LoVo (cell line): ENCODE data around the gene CACNA2D3.

Experiments
- DNase-seq: peaks from one replicate; pipeline ENCODE4 v3.0.0-alpha.2; 2016; ENCODE audit warnings: low spot score

CACNA2D3 gene

GRCh38 chr3:54374214-54374852, 252.0 kb downstream of the CACNA2D3 start:
- DNase-seq, result no peak

DNA sequence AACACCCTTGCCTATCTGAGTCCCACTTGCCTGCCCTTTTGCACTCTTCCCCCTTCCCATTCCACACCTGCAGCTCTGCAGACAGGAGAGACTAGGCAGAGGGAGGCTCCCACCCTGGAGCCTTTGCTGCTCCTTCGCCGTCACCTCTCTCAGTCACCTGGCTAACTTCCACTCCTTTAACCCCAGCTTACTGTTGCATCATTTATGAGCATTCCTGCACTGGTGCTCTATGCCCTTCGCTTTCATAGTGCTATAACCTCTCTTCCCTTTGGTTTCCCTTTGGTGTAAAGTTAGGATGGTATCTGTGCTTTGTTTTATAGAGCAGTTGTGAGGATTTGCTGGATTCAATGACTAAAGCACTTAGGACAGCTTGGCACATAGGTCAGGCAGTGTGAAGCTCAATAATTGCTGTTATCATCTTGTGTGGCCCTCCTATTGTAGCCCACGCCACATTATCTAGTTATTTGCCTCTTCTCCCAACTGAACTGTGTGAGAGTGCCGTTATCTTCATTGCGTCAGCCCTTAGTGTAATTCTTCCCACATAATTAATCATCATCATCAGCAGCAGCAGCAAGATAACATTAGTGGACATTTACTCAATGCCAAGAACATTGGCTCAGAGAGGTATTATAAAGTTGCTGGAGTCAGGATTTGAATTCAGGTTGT, 253.9 kb downstream of the CACNA2D3 start:
- DNase-seq, result peak; percentile 4

DNA sequence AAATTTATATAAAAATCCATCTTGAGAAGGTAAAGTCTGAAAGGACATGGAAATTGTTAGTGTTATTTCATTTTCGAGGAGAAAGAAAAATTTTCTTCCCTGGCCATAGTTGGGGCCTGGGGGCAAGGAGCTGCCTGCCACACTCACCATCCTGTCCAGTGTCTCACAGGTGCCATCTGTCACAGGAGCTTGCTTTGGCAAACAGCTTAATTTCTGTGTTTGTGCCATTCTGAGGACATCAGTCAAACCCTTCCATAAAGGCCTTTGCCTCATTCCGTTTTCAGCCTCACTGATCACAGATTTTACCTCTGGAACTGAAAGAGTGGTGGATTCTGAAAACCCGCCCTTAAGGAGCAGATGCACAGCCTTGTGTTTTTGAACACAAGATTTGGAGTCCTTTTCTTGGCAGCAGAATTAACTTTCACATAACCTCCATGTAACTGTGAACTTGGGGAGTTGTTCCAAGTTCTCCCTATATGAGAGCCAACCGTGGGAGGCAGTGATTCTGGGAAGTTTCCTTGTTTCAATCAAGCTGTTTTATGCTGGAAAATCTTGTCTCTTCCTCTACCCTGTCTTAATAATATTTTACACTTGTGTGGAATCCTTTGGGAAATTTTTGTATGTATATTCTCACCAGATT, 254.7 kb downstream of the CACNA2D3 start:
- DNase-seq, result no peak

DNA sequence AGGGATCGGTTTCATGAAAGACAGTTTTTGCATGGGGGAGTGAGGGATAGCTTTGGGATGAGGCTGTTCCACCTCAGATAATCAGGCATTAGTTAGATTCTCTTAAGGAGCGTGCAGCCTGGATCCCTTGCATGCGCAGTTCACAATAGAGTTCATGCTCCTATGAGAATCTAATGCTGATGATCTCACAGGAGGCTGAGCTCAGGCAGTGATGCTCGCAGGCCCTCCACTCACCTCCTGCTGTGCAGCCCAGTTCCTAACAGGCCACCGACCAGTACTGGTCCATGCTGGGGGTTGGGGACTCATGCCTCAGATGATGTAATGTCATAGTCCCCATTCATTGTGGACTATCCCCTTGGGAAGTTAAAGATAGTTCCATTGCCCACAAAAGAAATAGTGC, 255.8 kb downstream of the CACNA2D3 start:
- no peak for DNase-seq

- no peak for DNase-seq
These were observed 261.9 kb downstream of the CACNA2D3 start for GRCh38 chr3:54384279-54384678.

DNA sequence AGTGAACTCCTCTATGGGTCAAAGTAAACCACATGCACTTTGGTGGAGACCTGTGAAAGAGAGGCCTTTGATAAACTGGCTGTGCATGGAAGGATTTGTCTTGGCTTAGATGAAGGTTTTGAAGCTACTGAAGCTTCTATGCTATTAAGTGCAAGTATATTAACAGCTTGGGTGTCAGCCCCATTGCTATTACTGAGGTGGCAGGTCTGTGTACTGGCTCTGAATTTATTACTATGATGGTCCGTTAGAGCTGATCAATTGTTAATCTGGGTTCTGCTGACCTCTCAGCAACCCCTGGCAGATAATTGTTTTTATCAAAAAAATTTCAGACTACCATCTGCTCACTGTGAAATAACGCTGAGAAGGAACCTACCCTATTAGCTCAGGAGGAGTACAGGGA, 268.2 kb downstream of the CACNA2D3 start:
- no peak for DNase-seq

DNA sequence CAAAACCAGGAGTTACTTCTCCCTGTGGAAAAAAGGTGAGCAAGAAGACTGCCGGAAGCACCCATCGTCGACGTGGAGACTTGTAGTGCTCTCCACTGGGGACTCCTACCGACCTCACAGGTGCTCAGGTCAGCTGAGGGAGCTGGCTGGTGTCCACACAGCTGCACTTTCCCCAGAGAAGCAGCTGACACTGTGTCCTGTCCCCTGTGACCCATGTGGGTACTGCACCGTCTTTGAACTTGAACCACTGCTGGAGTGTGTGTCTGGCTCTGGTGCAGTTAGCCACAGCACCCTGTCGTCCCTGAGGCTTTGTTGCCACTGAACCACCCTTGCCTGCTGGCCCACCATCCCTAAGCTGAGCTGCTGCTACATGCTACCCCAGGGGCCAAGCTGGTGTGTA, 270.8 kb downstream of the CACNA2D3 start:
- DNase-seq, result no peak

- DNase-seq, result no peak
These were observed 286.0 kb downstream of the CACNA2D3 start for GRCh38 chr3:54408328-54408727.

- no peak for DNase-seq
These were observed 299.6 kb downstream of the CACNA2D3 start for GRCh38 chr3:54421943-54422342.

DNA sequence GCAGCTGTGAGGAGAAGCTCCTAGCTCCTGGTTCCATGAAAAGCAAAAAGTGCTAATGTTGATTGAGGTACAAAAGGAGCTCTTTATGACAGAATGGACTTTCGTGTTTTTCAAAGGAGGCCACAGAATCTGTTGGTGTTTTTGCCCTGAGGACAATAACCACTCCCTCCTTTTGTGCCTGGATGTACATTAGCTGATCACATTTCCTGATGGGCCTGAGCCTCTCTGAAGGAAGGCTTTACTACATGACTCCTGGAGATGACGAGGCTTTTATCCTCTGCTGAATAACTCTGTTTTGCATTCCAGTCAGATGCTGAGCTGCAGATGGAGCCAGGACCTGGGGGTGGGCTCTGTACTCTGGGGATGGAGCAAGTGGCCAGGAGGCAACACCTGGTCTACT, 301.9 kb downstream of the CACNA2D3 start:
- DNase-seq, result no peak

DNA sequence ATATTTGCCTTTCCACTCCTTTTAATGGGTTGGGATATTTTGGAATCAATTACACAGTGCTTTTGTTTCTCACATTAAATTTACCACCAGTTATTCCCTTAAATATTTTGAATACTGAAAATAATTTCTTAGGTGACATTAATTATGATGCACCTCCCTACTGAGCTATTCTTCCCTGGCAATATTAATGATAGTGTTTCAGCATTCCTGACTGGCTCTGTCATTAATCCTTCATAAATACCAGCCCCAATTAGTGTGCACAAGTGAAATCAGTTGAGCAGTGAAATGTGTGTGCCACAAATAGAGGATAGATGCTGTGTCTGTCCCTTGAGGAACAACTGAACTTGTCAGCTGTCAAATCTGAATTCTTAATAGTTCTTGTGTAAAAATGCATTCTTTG, 304.0 kb downstream of the CACNA2D3 start:
- DNase-seq, result no peak

- DNase-seq, result no peak
These were observed 305.1 kb downstream of the CACNA2D3 start for GRCh38 chr3:54427501-54427900.

DNA sequence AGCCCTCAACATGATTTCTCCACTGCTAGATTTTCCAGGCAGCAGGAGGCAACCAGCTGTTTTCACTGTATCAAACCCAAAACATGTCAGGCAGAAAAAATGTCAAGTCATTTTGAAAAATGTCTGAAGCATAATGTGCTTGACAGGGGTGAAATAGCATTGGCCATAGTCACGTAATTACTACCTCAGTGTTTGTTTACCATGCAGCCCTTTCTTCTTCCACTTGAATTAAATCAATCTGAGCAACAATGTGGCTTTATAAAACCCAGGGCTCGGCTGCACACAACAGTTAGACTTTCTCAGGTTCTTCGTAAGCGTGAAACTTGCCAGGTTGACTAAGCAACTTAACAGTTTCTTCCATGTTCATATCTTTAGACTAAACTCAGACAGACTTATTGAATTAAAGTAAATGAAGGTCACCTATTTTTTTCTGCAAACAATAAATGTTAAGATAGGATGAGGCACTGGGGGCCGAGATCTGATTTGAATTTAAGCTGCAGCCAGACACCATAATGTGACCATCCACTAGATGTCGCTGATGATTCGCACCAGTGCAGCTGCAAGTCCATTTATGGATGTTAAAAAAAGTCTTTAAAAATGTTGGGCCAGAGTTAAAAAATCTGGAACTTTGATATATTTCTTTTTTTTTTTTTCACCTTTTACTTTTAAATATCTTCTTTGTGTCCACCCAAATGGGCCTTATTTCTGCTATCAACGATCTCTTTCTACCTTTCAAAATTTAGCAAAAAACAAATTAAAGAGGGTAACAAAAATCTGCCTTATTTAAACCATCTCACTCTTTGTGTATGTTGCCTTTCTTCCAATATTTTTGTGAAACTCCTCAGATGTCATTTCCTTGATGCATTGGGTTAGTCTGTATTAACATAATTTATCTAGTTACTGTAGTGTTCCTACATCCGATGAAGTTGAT, 305.9 kb downstream of the CACNA2D3 start:
- peak; percentile 62 for DNase-seq

GRCh38 chr3:54432975-54433374, 310.6 kb downstream of the CACNA2D3 start:
- DNase-seq, result no peak

DNA sequence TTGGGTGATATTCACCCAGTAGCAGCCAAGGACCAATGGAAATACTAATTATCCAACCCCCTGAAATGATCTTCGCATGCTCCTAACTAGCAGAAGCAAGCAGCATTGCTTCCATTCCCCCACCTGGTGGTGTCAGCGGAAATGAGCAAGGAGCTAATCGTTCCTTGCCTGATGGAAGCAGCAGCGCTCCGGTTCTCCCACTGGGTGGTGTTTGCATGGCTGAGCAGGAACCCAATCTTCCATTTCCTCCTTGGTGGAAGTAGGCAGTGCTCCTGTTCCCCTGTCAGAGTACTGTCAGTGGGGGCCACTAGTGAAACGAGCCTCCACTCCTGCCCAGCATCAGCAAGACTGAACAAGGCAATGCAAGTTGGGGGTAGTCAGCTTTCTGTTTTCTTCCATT, 311.5 kb downstream of the CACNA2D3 start:
- DNase-seq, result no peak

DNA sequence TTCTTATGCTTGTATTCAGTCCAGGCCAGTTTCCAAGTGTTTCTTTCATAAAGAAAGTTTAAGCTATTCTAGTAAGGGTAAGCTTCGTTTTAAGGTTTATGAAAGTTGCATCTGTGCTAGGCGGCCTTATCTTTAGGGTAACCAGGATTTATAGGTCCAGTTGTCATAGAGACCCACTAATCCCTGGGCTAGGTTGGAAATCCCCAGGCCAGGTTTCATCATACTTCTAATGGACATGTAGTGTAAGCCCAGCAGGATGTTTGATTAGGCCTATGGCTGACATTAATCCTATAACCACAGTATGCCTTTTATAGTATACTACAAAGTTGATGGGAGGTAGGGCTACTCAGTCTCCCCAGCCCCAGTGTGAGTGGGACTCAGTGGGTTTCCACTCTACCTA, 312.4 kb downstream of the CACNA2D3 start:
- no peak for DNase-seq

GRCh38 chr3:54437271-54437670, 314.9 kb downstream of the CACNA2D3 start:
- no peak for DNase-seq

GRCh38 chr3:54443561-54444161, 321.3 kb downstream of the CACNA2D3 start:
- DNase-seq, result peak; percentile 58

GRCh38 chr3:54445630-54446029, 323.3 kb downstream of the CACNA2D3 start:
- DNase-seq, result no peak

- DNase-seq, result no peak
These were observed 325.1 kb downstream of the CACNA2D3 start for GRCh38 chr3:54447427-54447826.

DNA sequence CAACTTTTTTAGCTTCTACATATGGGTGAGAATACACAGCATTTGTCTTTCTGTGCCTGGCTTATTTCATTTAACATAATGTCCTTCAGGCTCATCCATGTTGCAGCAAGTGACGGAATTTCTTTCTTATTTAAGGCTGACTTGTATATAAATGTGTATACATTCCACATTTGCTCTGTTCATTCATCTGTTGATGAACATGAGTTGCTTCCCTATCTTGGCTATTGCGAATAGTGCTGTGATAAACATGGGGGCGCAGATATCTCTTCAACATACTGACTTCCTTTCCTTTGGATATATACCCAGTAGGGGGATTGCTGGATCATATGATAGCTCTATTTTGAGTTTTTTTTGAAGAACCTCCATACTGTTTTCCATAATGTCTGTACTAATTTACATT, 332.5 kb downstream of the CACNA2D3 start:
- no peak for DNase-seq

DNA sequence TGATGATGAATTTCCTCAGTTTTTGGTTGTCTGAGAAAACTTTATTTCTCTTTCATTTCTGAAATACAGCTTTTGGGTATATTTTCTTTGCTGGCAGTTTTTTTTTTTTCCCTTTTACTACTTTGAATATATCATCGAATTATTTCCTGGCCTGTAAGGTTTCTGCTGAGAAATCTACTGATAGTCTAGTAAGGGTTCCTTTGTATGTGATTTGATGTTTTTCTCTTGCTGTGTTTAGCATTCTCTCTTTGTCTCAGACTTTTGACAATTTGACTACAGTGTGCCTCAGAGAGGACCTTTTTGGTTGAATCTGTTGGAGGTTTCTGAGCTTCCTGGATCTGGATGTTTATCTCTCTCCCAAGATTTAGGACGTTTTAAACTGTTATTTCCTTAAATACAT, 336.0 kb downstream of the CACNA2D3 start:
- no peak for DNase-seq
